ENCODE results near the gene ARSG.
A peak's percentile ranks its signal among the peaks of the same experiment; 100 is the strongest.
"Not testable (repeated sequence)": the region's sequence is repeated elsewhere in the genome, so short reads cannot be mapped to it uniquely, and the experiment has no call there.

ARSG gene

GRCh38 chr17:68341482-68341881 is 50.2 kb downstream of the ARSG start:
- DNase-seq = no peak

GRCh38 chr17:68343976-68344375 is 52.7 kb downstream of the ARSG start:
- DNase-seq = peak in 1 of 2 donors; percentile 25

GRCh38 chr17:68344701-68345136 is 53.4 kb downstream of the ARSG start:
- peak; percentile 38 to 57 for DNase-seq

GRCh38 chr17:68346448-68346847 is 55.2 kb downstream of the ARSG start:
- DNase-seq = peak; percentile 66 to 79

GRCh38 chr17:68347380-68347779 is 56.1 kb downstream of the ARSG start:
- no peak for DNase-seq

- DNase-seq = no peak
These were observed 57.9 kb downstream of the ARSG start for GRCh38 chr17:68349157-68349556.

GRCh38 chr17:68351395-68351794 is 60.1 kb downstream of the ARSG start:
- DNase-seq = no peak

- no peak for DNase-seq
These were observed 60.7 kb downstream of the ARSG start for GRCh38 chr17:68352041-68352440.

GRCh38 chr17:68352671-68353070 is 61.4 kb downstream of the ARSG start:
- DNase-seq = not testable (repeated sequence)

- DNase-seq = peak in 1 of 2 donors; percentile 49
These were observed 61.8 kb downstream of the ARSG start for GRCh38 chr17:68353111-68353521.

- not testable (repeated sequence) for DNase-seq
These were observed 63.0 kb downstream of the ARSG start for GRCh38 chr17:68354311-68354710.

- DNase-seq = not testable (repeated sequence)
These were observed 63.8 kb downstream of the ARSG start for GRCh38 chr17:68355108-68355507.

GRCh38 chr17:68356520-68356919 is 65.2 kb downstream of the ARSG start:
- peak; percentile 64 to 74 for DNase-seq

GRCh38 chr17:68356949-68357455 is 65.7 kb downstream of the ARSG start:
- DNase-seq = no peak

GRCh38 chr17:68357886-68358285 is 66.6 kb downstream of the ARSG start:
- no peak for DNase-seq

GRCh38 chr17:68359791-68360535 is 68.7 kb downstream of the ARSG start:
- DNase-seq = no peak

- DNase-seq = no peak
These were observed 74.2 kb downstream of the ARSG start for GRCh38 chr17:68365469-68365868.

GRCh38 chr17:68368387-68368786 is 77.1 kb downstream of the ARSG start:
- DNase-seq = no peak

- DNase-seq = no peak
These were observed 84.3 kb downstream of the ARSG start for GRCh38 chr17:68375566-68375965.

- DNase-seq = not testable (repeated sequence)
These were observed 84.9 kb downstream of the ARSG start for GRCh38 chr17:68376178-68376577.

GRCh38 chr17:68377771-68378267 is 86.5 kb downstream of the ARSG start:
- DNase-seq = no peak

- DNase-seq = peak in 1 of 2 donors; percentile 62
These were observed 87.2 kb downstream of the ARSG start for GRCh38 chr17:68378268-68379176.

- DNase-seq = no peak
These were observed 87.8 kb downstream of the ARSG start for GRCh38 chr17:68379177-68379510.
